ENCODE measurements around the gene LY86. TPM values are rescaled to one million over a fixed set of nuclear protein-coding genes. Genes with fewer than 3 reads are reported as not detected.

LY86 gene
- total RNA-seq, result 0.89 TPM
- long read RNA-seq, result 0 reads

DNA sequence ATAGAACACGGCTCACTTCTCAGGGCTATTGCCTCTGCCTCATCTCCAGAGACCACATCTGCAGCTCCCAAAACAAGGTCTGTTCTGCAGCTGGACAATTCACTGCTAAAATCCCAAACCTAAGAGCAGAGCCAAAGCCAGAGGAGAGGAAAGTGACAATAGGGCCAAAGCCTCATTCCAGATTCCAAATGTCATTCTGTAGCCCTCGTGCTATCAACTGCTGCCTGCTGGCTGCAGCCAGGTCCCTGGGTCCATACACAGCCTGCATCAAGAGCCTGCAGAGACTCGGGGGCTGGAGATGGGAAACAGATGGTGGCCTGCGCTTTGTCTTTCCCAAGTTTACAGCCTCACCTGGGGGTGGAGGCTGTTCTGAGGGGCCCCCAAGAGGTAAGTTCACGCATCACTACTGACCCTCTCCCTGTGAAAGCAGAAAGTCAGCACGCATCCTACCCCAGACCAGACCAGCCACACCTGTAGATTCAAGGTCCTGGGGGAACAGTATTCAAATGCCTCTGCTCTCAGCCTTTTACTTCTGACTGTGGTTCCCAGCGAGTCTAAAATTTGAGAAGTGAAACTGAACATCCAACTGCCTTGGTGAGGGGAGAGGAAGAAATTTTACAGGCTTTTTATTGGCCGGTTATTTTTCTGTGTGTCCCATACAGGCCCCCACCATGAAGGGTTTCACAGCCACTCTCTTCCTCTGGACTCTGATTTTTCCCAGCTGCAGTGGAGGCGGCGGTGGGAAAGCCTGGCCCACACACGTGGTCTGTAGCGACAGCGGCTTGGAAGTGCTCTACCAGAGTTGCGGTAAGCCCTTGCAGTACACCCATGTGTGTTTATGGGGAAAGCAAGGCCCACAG is at the start of gene LY86:
LY86 (plus strand) TSS at position 657 of the 860 bp plus-strand sequence; CDS start at position 672, 15 bp downstream.
- intact Hi-C loops (cut with DNase I), result no loop called here
- DNase-seq (no peak), ATAC-seq (ENCODE audit: poor library complexity) (peak; percentile 65)

DNA sequence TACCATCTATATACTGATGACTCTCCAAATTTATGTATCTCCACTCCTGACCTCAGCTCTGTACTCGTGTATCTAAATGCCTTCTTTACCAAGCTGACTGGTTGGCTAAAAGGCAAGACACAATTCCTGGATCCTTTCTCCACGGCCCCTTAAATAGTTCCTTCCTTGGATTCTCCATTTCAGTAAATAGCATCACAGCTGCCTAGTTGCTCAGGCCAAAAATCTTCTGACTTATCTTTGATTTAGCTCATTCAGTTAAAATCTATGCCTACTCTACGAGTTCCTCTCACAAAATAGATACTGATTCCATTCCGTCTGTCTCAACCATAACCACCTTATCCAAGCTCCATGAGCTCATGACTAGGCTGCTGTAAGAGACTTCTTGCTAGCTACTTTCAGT is 49.5 kb upstream of the LY86 start:
- ATAC-seq (ENCODE audit: poor library complexity) (no peak), DNase-seq (no peak)
- intact Hi-C loops (cut with DNase I), result no loop called here

DNA sequence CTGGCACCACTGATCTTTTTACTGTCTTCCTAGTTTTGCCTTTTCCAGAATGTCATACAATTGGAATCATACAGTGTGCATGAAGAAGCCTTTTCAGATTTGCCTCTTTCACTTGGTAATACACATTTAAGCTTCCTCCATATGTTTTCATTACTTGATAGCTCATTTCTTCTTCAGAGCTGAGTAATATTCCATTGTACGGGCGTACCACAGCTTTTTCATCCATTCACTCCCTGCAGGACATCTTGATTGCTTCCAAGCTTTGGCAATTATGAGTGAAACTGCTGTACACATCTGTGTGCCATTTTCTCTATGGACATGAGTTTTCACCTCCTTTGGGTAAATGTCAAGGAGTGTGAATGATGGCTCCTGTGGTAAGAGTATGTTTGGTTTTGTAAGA is 46.2 kb upstream of the LY86 start:
- DNase-seq (no peak), ATAC-seq (ENCODE audit: poor library complexity) (no peak)
- intact Hi-C loops (cut with DNase I), result no loop called here

DNA sequence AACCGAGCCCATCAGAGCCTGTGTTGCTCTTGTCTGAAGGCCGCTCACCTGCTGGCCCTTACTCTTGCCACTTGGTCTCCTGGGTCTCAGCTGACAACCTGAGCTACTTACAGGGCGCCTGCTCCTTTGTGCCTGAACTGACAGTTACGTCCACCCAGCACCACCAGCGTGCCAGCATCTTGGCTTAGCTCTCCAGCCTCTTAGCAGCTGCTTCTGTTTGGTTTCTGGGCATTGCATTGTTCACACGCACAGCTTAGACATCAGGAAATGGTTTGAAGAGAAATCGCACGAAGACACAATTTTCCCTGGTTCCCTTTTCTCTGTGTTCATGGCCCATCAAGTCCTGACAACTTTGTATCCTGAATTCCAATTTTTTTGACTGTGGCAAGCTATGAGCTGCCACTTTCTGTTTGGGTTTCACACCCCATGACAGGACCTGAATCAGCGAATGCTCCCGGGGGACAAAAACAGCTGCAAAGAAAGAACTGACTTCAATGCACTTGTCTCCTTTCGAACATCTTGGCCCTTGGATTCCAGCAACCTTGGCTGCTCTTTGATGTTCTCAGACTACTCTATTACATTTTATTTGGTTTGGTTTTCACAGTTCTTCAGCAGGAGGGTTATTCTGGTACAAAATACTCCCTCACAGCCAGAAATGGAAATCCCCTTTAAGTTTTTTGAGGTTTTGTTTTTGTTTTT is 45.2 kb upstream of the LY86 start:
- DNase-seq, result no peak
- intact Hi-C loops (cut with DNase I), result no loop called here
- no peak for ATAC-seq (ENCODE audit: poor library complexity)

DNA sequence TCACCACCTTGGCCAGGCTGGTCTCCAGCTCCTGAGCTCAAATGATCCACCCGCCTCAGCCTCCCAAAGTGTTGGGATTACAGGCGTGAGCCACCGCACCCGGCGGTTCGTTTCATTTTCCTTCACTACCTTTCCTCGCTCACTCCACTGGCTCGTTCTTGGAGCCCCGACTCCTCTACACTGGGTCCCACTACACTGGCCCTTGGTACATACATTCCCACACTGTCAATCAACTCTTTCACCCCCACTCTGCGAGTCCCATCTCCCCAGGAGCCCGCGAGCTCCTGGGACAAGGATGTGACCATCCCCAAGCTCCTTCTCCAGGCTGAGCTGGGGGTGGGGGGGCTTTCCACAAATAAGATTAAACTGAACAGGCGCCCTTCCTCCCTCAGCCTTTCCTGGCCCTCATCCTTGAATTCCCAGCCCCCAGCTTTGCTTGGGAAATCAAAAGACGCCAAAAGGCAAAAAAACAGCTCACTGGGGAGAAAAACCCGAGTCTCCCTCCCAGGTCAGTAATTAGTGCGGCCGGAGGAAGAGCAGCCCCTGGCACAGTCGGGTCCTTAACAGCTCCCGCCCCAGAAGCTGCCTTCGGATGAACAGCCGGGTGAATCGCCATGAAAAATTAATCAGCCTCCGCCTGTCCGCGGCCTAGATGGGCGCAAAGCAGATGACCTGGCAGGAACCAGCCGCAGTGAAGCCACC is 42.8 kb upstream of the LY86 start:
- no peak for ATAC-seq (ENCODE audit: poor library complexity)
- intact Hi-C loops (cut with DNase I), result no loop called here
- DNase-seq, result no peak

DNA sequence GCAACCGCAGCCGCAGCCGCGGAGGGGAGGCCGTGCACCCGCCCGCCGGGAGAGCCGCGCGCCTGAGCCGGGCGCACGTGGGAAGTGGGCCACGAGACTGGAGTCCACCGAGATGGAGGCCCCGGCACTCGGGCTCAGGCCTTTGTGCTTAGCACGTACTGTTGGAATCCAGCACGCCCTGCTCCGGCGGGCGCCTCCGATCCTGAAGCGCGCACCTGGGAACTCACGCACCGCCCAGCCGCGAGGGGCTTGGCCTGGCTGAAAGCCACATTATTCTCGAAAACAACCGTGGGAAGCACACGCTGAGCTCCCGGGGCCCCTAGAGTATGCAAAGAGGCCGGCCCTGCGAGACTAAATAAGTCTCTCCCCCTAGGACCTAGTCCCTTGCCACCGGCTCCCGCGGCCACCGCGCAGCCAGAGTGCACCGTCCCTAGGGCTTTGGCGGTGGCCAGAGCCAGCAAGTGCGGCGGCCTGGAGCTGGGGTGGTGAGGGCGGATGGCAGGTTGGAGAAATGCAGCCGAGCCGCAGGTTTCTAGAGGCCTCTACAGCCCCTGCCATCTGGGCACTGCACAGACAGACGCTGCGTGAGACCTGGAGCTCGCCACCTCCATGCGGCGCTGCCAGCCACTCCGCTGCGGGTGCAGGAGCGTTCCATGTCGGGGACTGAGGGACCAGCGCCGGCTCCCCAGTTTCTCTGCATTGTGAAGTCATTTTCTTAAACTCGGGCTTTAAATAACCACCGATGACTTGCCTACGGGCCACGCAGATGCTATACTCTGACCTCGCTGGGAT is 42.0 kb upstream of the LY86 start:
- ATAC-seq (ENCODE audit: poor library complexity), result peak; percentile 76
- intact Hi-C loops (cut with DNase I), result loop anchor here (1.0 kb wide), 1 partner anchor 489 kb away; no protein-coding TSS in a partner anchor
- peak; percentile 69 for DNase-seq

DNA sequence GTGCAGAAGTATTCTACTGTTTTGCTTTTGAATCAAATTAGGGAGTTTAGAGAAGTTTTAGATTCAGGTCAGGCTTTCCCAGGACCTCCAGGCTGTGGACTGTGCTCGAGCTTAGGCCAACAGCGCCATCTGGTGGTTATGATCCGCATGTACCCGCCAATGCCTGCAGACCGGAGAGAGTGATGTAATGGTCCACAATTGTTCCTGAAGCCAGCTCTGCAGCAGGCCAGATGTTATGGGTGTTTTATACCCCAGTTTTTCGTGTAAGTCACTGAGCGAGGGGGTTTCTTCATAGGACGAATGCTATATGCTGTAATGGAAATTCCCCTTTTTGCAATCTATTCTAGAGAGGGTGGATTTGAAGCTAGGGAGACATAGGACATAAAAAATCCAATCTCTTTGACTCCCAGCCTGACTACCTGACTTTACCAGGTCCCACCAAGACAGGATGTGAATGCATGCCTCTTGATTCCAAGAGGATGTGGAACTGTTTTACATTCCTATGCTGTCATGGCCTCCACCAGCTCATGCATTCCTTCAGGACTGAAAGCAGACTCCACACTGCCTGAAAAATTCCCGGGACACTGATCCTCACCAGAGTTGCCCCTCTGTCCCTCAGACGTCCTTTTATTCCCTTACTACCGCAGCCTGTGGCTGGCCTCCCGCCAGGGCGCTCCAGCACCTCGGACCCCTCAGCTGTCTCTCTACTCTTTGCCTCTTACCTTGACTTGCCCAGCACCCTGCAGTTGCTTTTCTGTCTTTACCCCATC is 41.2 kb upstream of the LY86 start:
- DNase-seq, result peak; percentile 90
- intact Hi-C loops (cut with DNase I), result loop anchor here (1.0 kb wide), 1 partner anchor 490 kb away; no protein-coding TSS in a partner anchor
- ATAC-seq (ENCODE audit: poor library complexity), result peak; percentile 97

DNA sequence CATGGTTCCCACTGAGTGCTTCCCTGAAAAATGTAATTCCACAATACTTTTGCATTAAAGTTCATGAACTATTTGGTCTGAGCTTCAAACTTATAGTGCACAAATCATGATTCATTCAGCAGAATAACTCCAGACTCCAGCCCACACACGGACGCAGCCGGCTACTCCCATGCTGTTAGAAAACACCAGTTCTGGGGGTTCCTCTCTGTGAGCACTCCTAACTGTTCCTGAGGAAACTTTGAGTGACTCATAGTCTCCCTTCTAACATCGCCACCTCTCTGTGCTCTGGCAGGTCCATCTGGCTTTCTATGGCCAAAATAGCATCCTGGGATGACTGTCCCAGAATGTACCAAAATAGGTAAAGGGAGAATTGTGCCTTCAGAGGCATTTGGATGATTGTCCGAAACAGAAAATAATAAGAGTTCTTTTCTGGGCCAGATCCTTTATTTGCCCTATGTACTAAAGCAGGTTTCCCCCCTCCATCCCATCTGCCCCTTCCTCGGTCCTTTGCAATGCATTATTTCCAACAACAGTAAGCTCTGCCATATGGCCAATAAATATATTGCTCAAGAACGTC is 32.3 kb upstream of the LY86 start:
- DNase-seq, result no peak
- peak; percentile 27 for ATAC-seq (ENCODE audit: poor library complexity)
- intact Hi-C loops (cut with DNase I), result no loop called here

DNA sequence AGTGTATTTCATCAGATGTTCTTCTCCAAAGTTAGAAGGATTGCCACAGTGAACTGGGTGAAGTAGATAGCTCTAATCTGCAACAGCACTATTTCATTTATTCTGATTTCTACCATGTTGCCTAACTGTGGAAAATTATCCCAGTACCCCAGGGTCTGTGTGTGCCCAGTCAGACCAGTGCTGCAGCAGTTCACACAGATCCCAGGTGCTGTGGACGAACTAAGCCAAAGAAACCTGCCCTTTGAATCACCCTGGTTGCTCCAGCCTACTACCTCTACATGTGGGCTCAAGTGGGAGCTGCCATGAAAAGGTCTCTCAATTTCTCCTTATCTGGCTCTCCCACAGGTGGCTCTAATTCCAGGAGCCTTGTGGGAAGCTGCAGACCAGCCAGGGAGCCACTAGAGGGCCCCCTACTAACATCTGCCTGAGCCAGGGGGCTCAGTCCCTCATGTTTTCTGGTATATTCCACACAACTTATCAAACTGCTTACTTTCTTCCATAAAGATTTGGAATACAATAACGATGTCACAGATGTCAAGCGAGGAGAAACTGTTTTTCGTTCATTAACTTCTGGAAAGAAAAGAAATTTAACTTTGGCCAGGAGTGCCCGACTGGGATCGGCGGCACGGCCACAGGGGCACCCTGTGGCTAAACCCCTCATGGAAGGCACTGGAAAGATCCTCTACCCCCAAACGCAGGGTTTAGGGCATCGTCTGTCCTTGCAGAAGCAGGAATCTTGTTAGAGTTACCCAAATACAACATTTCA is 31.6 kb upstream of the LY86 start:
- DNase-seq (no peak), ATAC-seq (ENCODE audit: poor library complexity) (peak; percentile 73)
- intact Hi-C loops (cut with DNase I), result no loop called here

DNA sequence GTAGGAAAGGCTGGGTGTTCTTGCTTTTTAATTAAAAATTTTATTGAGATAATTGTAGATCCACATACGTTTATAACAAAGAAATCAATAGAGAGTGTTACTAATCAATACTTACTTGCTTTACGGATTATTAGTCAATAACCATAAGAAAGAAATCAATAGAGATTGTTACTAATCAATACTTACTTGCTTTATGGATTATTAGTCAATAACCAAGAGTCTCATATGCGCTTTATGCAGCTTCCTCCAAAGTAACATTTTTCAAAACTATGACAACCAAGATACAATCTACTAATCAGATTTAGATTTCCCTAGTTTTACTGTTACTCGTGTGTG is 31.0 kb upstream of the LY86 start:
- DNase-seq, result no peak
- intact Hi-C loops (cut with DNase I), result no loop called here
- no peak for ATAC-seq (ENCODE audit: poor library complexity)

DNA sequence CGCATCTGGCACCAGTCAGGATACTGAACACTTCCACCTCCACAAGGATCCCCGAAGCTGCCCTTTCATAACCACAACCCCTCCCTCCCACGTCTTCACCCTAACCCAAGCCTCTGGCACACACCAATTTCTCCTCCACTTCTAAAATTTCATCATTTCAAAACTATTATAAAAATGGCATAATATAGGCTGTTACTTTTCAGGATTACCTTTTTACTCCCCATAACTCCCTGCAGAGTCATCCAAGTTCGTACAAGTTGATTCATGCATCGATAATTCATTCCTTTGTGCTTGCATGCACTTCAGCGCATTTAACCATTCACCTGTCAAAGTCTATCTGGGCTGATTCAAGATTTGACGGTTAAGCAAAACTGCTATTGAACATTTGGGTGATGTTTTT is 30.6 kb upstream of the LY86 start:
- ATAC-seq (ENCODE audit: poor library complexity) (no peak), DNase-seq (no peak)
- intact Hi-C loops (cut with DNase I), result no loop called here

DNA sequence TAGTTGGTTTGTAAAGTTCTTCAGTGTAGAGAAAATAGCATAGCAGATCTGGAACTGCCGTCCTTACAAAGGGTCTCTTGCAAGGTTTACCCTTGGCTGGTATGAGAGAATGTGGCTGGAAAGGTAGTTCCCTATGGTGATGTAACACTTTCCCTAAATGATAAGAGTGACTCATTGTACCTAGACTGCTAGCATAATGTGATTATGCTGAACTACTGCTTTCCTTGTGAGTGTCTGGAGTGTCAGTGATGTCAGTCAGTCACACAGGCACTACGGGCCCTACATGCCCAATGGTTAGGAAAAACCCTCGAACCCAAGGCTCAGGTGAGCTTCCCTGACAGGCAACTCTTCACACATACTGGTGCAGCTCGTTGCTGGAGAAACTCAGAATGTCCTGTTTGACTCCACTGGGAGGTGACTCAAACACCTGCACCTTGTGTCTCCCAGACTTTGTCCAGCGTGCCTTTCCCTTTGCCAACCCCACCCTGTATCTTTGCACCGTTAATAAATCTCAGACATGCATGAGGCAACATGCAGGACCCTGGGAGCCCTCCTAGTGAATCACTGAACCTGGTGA is 28.4 kb upstream of the LY86 start:
- ATAC-seq (ENCODE audit: poor library complexity) (no peak), DNase-seq (no peak)
- intact Hi-C loops (cut with DNase I), result no loop called here

DNA sequence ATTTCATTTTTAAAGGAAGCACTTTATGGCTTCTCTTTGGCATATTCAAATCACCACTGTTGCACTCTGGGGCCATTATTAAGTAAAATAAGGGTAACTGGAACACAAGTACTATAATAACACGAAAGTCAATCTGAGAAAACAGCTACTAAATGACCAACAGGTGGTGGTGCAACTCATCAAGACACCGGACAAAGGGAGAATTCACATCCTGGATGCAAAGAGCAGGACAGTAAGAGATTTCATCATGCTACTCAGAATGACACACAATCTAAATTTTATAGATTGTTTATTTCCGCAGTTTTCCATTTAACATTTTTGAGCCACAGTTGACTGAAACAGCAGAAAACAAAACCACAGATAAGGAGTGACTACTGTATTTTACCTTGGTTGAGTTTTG is 27.6 kb upstream of the LY86 start:
- no peak for DNase-seq
- no peak for ATAC-seq (ENCODE audit: poor library complexity)
- intact Hi-C loops (cut with DNase I), result no loop called here

DNA sequence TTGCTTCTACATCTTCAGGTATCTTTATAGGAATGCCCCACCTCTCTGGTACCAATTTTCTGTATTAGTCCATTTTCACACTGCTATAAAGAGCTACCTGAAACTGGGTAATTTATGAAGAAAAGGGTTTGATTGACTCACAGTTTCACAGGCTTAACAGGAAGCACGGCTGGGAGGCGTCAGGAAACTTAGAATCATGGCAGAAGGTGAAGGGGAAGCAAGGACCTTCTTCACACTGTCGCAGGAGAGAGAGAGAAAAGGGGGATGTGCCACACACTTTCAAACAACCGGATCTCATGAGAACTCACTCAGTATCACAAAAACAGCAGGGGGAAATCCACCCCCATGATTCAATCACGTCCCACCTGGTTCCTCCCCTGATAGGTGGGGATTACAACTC is 24.4 kb upstream of the LY86 start:
- ATAC-seq (ENCODE audit: poor library complexity) (no peak), DNase-seq (no peak)
- intact Hi-C loops (cut with DNase I), result no loop called here

DNA sequence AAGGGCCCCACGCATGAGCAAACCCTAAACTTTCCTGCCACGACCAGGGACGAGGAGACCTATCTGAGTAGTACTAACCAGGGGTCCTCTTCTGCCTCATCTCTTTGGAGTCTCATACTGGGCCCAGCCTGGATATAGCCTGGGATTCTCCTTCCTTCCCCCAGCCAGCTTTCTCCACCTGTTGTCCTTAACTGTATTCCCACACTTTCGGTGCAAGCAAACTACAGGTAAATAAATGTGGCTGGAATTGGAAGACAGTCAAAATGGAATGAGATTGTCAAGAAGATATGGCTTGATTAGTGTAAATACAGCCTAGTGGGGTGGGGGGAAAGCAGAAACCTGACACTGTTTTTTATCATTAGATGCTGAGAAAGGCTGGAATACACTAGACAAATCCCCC is 23.5 kb upstream of the LY86 start:
- DNase-seq (no peak), ATAC-seq (ENCODE audit: poor library complexity) (no peak)
- intact Hi-C loops (cut with DNase I), result no loop called here

DNA sequence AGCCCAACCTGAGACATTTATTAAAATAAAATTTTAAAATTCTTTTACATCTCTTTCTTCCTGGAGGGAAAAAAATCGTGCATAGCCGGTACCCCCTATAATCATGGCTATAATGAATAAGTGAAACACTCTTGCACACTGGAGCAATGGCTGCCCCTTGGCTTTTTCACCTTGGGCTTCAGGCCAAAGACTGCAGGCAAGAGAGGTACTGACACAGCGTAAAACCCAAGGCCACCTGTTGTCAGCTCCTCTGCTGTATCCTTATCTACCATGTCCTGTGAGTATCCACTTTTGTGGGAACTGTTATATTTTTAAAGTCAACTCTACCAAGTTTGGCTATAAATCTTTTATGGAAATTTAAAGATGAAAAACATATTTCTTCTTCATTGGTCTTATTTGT is 23.0 kb upstream of the LY86 start:
- intact Hi-C loops (cut with DNase I), result no loop called here
- ATAC-seq (ENCODE audit: poor library complexity) (no peak), DNase-seq (no peak)

DNA sequence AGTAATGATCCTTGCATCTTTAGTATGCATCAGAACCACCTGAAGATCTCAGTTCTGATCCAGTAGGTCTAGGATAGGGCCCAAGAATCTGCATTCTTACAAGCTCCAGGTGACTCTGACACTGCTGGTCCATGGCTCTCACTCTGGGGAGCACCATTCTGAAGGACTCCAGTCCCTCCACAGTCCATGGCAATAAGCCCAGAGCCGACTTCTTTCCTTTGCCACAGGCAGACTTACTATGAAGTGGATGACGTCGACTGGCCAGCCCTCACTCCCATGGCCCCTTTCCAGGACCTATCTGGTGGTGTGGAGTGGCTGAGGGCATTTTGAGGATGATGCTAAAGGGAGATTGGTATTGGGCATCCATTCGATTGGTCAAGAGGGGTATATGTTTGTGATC is 21.8 kb upstream of the LY86 start:
- no peak for DNase-seq
- intact Hi-C loops (cut with DNase I), result no loop called here
- ATAC-seq (ENCODE audit: poor library complexity), result no peak
